ENCODE data around the gene SNX5.

DNA sequence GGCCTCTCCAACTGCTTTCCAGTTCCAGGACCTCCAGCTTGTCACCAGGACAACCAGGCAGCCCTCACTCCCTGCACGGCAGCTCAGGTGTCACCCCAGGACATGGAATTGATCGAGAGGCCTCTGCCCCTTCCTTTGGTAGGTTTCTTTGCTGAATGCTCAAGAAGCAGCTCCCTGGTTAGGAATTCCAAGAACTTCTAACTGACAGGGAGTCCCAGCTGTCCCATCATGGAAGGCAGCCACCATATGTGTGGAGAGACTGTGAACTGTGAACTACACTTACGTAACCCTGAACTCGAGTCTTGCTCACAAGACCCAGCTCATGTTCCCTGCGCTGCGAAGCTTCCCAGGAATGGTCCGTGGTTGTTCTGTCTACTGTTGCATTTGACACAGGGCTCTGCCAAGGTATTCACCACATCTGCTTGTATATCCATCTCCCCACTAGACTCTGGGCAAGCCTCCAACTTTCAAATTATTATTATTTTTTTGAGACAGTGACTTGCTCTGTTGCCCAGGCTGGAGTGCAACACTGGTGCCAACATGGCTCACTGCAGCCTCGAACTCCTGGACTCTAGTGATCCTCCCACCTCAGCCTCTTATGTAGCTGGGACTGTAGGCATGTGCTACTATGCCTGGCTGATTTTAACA is 35.9 kb upstream of the SNX5 start:
- TF ChIP-seq TARDBP (IDR thresholded peaks at IDR 0.05) (no peak), SP1 (IDR thresholded peaks at IDR 0.05) (no peak), ELF4 (IDR thresholded peaks at IDR 0.05) (no peak), ARNT (IDR thresholded peaks at IDR 0.05) (no peak), ZNF384 (IDR thresholded peaks at IDR 0.05) (no peak), SUZ12 (IDR thresholded peaks at IDR 0.05) (no peak), FOXK2 (IDR thresholded peaks at IDR 0.05) (no peak), FOXA1 (IDR thresholded peaks at IDR 0.05) (no peak), FOXM1 (IDR thresholded peaks at IDR 0.05; ENCODE audit: borderline replicate concordance) (no peak), NFRKB (IDR thresholded peaks at IDR 0.05) (no peak), BHLHE40 (IDR thresholded peaks at IDR 0.05; ENCODE audit: borderline replicate concordance) (no peak), LEF1 (IDR thresholded peaks at IDR 0.05; ENCODE audit: borderline replicate concordance) (no peak)
- TF ChIP-seq, protein P1, sequence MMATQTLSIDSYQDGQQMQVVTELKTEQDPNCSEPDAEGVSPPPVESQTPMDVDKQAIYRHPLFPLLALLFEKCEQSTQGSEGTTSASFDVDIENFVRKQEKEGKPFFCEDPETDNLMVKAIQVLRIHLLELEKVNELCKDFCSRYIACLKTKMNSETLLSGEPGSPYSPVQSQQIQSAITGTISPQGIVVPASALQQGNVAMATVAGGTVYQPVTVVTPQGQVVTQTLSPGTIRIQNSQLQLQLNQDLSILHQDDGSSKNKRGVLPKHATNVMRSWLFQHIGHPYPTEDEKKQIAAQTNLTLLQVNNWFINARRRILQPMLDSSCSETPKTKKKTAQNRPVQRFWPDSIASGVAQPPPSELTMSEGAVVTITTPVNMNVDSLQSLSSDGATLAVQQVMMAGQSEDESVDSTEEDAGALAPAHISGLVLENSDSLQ (IDR thresholded peaks at IDR 0.05), result no peak
